Measurements from ENCODE around the gene GNB1L.

DNA sequence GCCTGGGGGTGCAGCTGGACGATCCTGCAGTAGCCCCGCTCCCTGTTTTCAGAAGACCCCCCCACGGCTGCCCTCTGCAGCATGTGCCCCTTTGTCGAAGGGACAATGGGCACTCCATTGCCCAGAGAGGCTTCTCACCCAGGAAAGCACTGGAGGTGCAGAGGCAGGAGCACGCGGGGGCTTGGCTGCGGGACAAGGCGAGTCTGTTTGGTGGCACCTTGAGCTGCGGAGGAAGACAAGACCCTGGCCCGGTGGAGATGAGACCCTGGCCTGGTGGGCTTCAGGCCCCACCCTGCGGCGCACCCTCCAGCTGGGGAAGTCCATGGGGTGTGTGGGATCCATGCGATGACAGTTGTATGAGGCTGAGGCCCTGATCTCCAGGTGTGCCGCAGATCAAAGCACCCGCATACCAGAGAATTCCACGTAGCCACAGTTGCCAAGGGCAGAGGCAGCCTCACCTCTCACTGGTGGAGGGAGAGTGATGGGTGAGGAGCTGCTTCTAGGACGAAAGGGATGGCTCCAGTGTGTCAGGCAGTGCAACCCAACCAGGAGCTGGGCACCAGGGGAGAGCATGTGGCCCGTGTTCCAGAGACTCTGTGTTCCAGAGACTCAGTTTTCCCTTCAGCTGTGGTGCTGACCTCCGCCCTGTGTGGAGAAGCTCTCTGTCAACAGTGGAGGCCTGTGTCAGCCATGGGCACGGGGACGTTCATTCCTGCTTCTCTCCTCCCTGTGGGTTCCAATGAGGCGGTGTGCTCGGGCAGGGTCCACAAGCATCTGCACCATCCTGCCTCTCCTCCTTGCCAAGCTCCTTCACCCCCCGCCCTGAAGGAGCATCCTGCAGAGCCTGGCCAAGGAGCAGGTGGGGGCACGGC is 84.1 kb downstream of the GNB1L start:
- no peak for TF ChIP-seq EZH2 (IDR thresholded peaks at IDR 0.05; ENCODE audit: low read depth)
- TF ChIP-seq, protein P1, sequence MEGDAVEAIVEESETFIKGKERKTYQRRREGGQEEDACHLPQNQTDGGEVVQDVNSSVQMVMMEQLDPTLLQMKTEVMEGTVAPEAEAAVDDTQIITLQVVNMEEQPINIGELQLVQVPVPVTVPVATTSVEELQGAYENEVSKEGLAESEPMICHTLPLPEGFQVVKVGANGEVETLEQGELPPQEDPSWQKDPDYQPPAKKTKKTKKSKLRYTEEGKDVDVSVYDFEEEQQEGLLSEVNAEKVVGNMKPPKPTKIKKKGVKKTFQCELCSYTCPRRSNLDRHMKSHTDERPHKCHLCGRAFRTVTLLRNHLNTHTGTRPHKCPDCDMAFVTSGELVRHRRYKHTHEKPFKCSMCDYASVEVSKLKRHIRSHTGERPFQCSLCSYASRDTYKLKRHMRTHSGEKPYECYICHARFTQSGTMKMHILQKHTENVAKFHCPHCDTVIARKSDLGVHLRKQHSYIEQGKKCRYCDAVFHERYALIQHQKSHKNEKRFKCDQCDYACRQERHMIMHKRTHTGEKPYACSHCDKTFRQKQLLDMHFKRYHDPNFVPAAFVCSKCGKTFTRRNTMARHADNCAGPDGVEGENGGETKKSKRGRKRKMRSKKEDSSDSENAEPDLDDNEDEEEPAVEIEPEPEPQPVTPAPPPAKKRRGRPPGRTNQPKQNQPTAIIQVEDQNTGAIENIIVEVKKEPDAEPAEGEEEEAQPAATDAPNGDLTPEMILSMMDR (conservative IDR thresholded peaks at IDR 0.05) = no peak
